Small intestine (tissue), 7 donors: ENCODE measurements around the gene LRRC14B. TPM values are rescaled to one million over a fixed set of nuclear protein-coding genes. Genes with fewer than 3 reads are reported as not detected.

Experiments
- DNase-seq, 2 donors: peaks; one replicate each; pipeline versions ENCODE4 v3.0.0 to v3.0.0-alpha.2; 2013
- FAIRE-seq: peaks from 2 replicates; lab custom pipeline; 2012; peaks lifted over from hg19 to GRCh38; lab: Jason Lieb, UNC
- H3K27ac ChIP-seq, 3 donors: one replicate each; pipeline ENCODE4 v1.5.1; 2013; ENCODE audit warnings: low read length in 2 of 3, mild to moderate bottlenecking in 2 of 3, control low read depth in 1 of 3, inconsistent platforms in 1 of 3, low read depth in 1 of 3, moderate library complexity in 1 of 3
- H3K27me3 ChIP-seq, 3 donors: one replicate each; pipeline ENCODE4 v1.6.1; 2013; ENCODE audit warnings: low read length in 3 of 3, inconsistent platforms in 1 of 3; ENCODE audit not compliant: control insufficient read depth in 3 of 3, insufficient read depth in 3 of 3
- H3K36me3 ChIP-seq, 3 donors: one replicate each; pipeline ENCODE4 v1.6.1; 2013; ENCODE audit warnings: low read length in 3 of 3, inconsistent platforms in 1 of 3, low read depth in 1 of 3, mild to moderate bottlenecking in 1 of 3, moderate library complexity in 1 of 3; ENCODE audit not compliant: control insufficient read depth in 3 of 3, insufficient read depth in 2 of 3
- H3K4me1 ChIP-seq, 3 donors: one replicate each; pipeline ENCODE4 v1.6.1; 2013; ENCODE audit warnings: low read length in 2 of 3, inconsistent platforms in 1 of 3, low read depth in 1 of 3, mild to moderate bottlenecking in 1 of 3, moderate library complexity in 1 of 3; ENCODE audit not compliant: control insufficient read depth in 3 of 3, insufficient read depth in 2 of 3
- H3K4me3 ChIP-seq, 3 donors: one replicate each; pipeline ENCODE4 v1.5.1; 2013; ENCODE audit warnings: low read length in 3 of 3, control low read depth in 1 of 3, inconsistent platforms in 1 of 3, low read depth in 1 of 3, mild to moderate bottlenecking in 1 of 3, moderate library complexity in 1 of 3
- H3K9me3 ChIP-seq, 2 donors: one replicate each; pipeline ENCODE4 v1.6.1; 2013; ENCODE audit warnings: low read depth in 1 of 2, low read length in 1 of 2; ENCODE audit not compliant: control insufficient read depth in 2 of 2, insufficient read depth in 1 of 2
- WGBS, 3 donors: extraction: QIAGEN DNeasy Blood & Tissue Kit; methylation state at CpG; one replicate each; pipeline ENCODE4 v1.1.7; 2013; 5-methylcytosine and 5-hydroxymethylcytosine counted together
- polyA plus RNA-seq, 4 donors: library from polyadenylated mRNA; stranded (reverse) in 3 of 4; unstranded in 1 of 4; fragments of 200-250 nt in 3 of 4; fragments of 120-200 nt in 1 of 4; gene quantifications; one replicate each; pipeline versions ENCODE4 v1.2.1 to v1.2.3, GENCODE V29; 2013
- donor health status: healthy with polysubstance abuse.
- donor health status: control.
- donor health status: control.
- donor health status: Bipolar disorder and iron deficiency.
- donor health status: healthy.

LRRC14B gene
- polyA plus RNA-seq, 4 donors, result 0.04 to 0.12 TPM; not detected in 2

- H3K36me3 ChIP-seq, result no peaks in the 10 kb centered on the region
- no peaks in the 10 kb centered on the region for H3K4me1 ChIP-seq
- no peak for DNase-seq
- no peak overlapping the region for H3K4me3 ChIP-seq
- peaks cover 0 to 4% (median 0%) of the 10 kb centered on the region in 3 donors for H3K27me3 ChIP-seq
- no peaks in the 10 kb centered on the region for H3K9me3 ChIP-seq
- WGBS, 3 donors, result 75 to 83% (median 82%) methylated on average over 7 of the region's 7 CpGs
- no peak overlapping the region for H3K27ac ChIP-seq
- FAIRE-seq, result no peak
Measured at GRCh38 chr5:184471-184870, 6.8 kb upstream of the LRRC14B start.

DNA sequence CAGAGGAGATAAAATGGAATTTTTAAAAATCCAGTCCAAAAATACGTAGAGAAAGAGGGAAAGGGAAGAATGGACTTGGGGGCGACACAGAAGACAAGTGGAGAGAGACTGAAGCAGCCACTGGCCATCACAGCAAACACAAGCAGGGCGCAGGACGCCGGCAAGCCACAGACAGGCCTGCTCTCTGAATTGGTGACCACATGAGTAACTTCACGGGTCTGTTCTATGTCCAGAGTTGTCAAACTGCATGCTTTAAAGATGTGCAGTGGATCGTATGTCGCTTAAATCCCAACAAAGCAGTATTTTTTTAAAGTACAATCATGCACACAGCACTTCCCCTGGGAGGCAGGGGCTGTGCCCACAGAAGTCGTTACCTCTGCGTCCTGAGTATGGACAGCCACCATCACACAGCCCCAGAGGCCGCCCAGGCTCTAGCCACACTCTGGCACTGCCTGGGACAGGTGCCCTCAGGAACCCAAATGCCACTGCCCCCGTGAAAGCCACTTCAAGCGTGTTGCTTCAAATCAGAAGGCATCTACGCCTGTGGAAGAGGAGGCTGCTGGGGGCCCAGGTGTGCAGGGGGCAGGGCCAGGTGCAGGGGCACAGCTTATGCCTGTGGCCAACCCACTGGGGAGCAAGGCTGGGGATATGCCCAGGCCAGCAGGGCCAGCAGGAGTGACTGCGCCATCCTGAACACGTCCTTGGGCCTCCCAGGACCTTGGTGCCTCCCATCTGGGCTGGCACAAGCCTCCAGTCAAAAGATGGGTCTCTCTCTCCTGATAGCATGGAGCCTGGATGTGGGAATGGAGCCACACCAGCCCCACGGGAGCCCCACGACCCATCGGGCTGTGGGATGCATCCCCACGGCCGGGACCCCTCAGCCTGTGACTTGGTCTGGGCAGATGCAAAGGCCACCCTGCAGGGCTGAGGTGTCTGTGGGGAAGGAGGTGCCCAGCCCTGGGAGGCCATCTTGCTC, 5.9 kb upstream of the LRRC14B start:
- FAIRE-seq, result no peak
- H3K4me1 ChIP-seq, result no peaks in the 10 kb centered on the region
- H3K27me3 ChIP-seq, result peaks cover 0 to 7% (median 0%) of the 10 kb centered on the region in 3 donors
- H3K36me3 ChIP-seq, result no peaks in the 10 kb centered on the region
- DNase-seq, result no peak
- H3K9me3 ChIP-seq, result no peaks in the 10 kb centered on the region
- WGBS, 3 donors, result 73 to 84% (median 80%) methylated on average over 21 of the region's 21 CpGs
- no peak overlapping the region for H3K4me3 ChIP-seq
- no peak overlapping the region for H3K27ac ChIP-seq

- FAIRE-seq (no peak), DNase-seq (no peak)
- WGBS, 3 donors, result 78 to 90% (median 83%) methylated on average over 24 to 28 of the region's 28 CpGs
- peaks cover 0 to 14% (median 0%) of the 10 kb centered on the region in 3 donors for H3K27me3 ChIP-seq
- H3K27ac ChIP-seq, result no peak overlapping the region
- H3K9me3 ChIP-seq, result no peaks in the 10 kb centered on the region
- no peaks in the 10 kb centered on the region for H3K36me3 ChIP-seq
- H3K4me3 ChIP-seq, result no peak overlapping the region
- H3K4me1 ChIP-seq, result peaks cover 0 to 2% (median 0%) of the 10 kb centered on the region in 3 donors
Measured at GRCh38 chr5:186091-187041, 4.9 kb upstream of the LRRC14B start.

- Histone ChIP-seq H3K27me3 (peaks cover 0 to 16% (median 0%) of the 10 kb centered on the region in 3 donors), H3K9me3 (no peaks in the 10 kb centered on the region), H3K4me1 (peaks cover 0 to 4% (median 0%) of the 10 kb centered on the region in 3 donors), H3K27ac (no peak overlapping the region), H3K36me3 (no peaks in the 10 kb centered on the region), H3K4me3 (no peak overlapping the region)
- FAIRE-seq, result no peak
- no peak for DNase-seq
- 64 to 87% (median 76%) methylated on average over 13 of the region's 13 CpGs for WGBS, 3 donors
Measured at GRCh38 chr5:187042-187431, 4.3 kb upstream of the LRRC14B start.

DNA sequence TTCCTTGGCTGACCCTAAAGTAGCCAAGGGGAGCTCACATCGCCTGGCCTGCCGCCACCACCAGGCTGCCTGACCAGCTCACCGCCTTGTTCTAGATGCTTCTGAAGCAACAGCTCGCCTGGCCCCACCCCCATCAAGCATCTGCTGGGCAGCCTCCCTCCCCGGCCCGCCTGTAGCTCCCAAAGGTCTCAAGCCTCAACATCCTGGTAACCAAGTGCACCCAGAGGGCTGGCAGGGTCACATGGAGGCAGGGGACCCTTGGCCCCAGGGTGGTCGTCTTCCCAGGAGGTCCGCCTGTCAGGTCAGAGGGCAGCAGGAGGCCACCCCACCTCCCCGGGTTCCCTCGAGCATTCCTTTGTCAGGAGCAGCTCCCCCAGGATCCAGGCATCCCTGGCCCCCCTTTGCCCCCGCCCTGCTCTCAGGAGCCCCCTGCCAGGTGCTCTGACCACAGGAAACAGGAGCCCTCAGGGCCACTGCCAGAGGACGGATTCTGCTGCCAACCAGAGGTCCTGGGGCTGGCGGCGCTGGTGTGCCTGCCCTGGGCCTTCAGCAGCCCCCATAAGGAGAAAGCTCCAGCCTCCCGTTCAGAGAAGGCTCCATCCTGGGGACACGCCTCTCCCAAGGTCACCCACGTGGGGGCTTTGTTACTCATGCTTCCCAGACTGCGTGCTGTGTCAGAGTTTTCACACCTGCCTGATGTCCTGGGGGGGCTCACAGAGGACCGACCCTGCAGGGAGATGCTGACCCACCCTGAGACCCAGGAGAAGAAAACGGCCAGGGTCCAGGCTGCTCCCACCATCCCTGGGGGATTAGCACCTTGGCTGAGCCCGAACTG, 3.5 kb upstream of the LRRC14B start:
- no peaks in the 10 kb centered on the region for H3K9me3 ChIP-seq
- peaks cover 0 to 19% (median 0%) of the 10 kb centered on the region in 3 donors for H3K27me3 ChIP-seq
- WGBS, 3 donors, result 48 to 58% (median 49%) methylated on average over 21 of the region's 21 CpGs
- H3K4me3 ChIP-seq, result no peak overlapping the region
- H3K36me3 ChIP-seq, result no peaks in the 10 kb centered on the region
- FAIRE-seq, result no peak
- H3K27ac ChIP-seq, result no peak overlapping the region
- no peak for DNase-seq
- peaks cover 0 to 4% (median 0%) of the 10 kb centered on the region in 3 donors for H3K4me1 ChIP-seq

DNA sequence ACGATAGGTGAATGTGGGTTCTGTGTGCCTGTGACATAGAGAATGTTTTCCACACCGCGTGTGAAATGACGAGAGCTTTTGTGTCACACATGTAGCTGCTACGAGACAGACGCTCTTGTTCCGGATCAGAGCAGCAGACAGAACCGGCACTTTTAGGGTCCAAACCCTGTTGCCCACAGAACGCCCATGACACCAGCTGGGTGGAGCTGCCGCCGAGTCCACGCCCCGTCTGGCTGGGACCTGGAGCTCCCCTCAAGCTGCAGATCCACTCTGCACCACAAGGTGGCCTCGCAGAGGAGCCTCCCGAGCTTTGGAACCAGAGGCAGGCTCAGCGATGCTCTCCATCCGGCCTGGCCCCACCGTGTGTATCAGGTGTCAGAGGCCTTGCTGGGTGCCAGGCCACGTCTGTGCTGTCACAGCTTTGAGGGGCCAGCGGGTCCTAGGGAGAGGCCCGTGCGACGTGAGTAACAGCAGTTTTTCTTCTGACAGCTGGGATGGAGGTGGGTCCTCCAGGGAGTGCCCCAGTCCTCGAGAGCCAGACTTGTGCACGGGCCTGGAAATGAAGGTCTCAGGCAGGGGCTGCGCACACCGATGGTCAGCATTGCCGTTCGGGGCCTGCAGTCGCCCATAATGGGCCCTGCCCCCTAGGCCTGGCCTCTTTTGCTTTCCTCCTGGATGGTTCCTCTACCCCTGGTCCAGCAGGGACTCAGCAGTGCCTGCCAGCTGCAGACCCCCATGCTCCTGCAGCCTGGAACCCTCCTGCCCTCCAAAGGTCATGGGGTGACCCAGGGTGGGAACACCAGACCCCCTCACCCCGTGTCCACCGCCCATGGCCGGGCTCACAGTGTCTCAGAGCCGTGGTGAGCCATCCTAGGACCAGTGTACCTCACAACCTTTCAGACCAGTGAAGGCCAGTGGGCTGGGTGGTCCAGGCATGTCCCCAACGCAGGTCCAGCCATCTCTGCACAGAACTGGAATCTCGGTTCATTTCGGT, 2.5 kb upstream of the LRRC14B start:
- Histone ChIP-seq H3K36me3 (no peaks in the 10 kb centered on the region), H3K4me3 (no peak overlapping the region), H3K9me3 (no peaks in the 10 kb centered on the region), H3K4me1 (peaks cover 0 to 4% (median 0%) of the 10 kb centered on the region in 3 donors), H3K27me3 (peaks cover 0 to 19% (median 0%) of the 10 kb centered on the region in 3 donors), H3K27ac (no peak overlapping the region)
- WGBS, 3 donors, result 35 to 37% (median 36%) methylated on average over 35 to 37 of the region's 37 CpGs
- FAIRE-seq (no peak), DNase-seq (peak; percentile 83 to 90)

- DNase-seq (no peak), FAIRE-seq (no peak)
- H3K27ac ChIP-seq, result no peak overlapping the region
Measured at GRCh38 chr5:189486-189885, 1.8 kb upstream of the LRRC14B start.

More at GRCh38 chr5:189486-189885, 1.8 kb upstream of the LRRC14B start:
- Histone ChIP-seq H3K4me1 (peaks cover 0 to 4% (median 0%) of the 10 kb centered on the region in 3 donors), H3K36me3 (no peaks in the 10 kb centered on the region), H3K27me3 (peaks cover 0 to 19% (median 0%) of the 10 kb centered on the region in 3 donors), H3K9me3 (no peaks in the 10 kb centered on the region), H3K4me3 (no peak overlapping the region)
- 84 to 94% (median 91%) methylated on average over 9 to 10 of the region's 10 CpGs for WGBS, 3 donors
